GM23248 (cell line): ENCODE measurements around the gene PRKCA. TPM values are rescaled to one million over a fixed set of nuclear protein-coding genes. Genes with fewer than 3 reads are reported as not detected.

Experiments
- DNase-seq: peaks from one replicate; pipeline ENCODE4 v3.0.0-alpha.2; 2015
- H2AFZ ChIP-seq: fragments of 200-600 bp; sonication (generic); 2 replicates; pipeline ENCODE4 v1.6.1; 2016; ENCODE audit warnings: antibody characterized with exemption
- H3F3A ChIP-seq: fragments of 200-600 bp; sonication (generic); 2 replicates; pipeline ENCODE4 v1.6.1; 2016; ENCODE audit warnings: mild to moderate bottlenecking, antibody characterized with exemption, mixed run types; ENCODE audit not compliant: insufficient read depth
- H3K27ac ChIP-seq: fragments of 200-600 bp; sonication (generic); 2 replicates; pipeline ENCODE4 v1.5.1; 2016; ENCODE audit warnings: mild to moderate bottlenecking
- H3K27me3 ChIP-seq: fragments of 200-600 bp; sonication (generic); replicated peaks from 2 replicates; pipeline ENCODE4 v1.6.1; 2016; ENCODE audit warnings: mild to moderate bottlenecking; ENCODE audit not compliant: insufficient read depth
- H3K36me3 ChIP-seq: fragments of 200-600 bp; sonication (generic); 2 replicates; pipeline ENCODE4 v1.6.1; 2016; ENCODE audit warnings: low read depth, mild to moderate bottlenecking
- H3K4me1 ChIP-seq: fragments of 200-600 bp; sonication (generic); 2 replicates; pipeline ENCODE4 v1.6.1; 2016; ENCODE audit warnings: mild to moderate bottlenecking; ENCODE audit not compliant: insufficient read depth
- H3K4me2 ChIP-seq: fragments of 200-600 bp; sonication (generic); one replicate; pipeline ENCODE4 v1.6.1; 2016; ENCODE audit warnings: mild to moderate bottlenecking; ENCODE audit not compliant: unreplicated experiment
- H3K4me3 ChIP-seq: fragments of 200-600 bp; sonication (generic); 2 replicates; pipeline ENCODE4 v1.5.1; 2016; ENCODE audit warnings: mild to moderate bottlenecking
- H3K79me2 ChIP-seq: fragments of 200-600 bp; sonication (generic); 2 replicates; pipeline ENCODE4 v1.6.1; 2016; ENCODE audit warnings: mild to moderate bottlenecking; ENCODE audit not compliant: insufficient read depth
- H3K9ac ChIP-seq: fragments of 200-600 bp; sonication (generic); 2 replicates; pipeline ENCODE4 v1.6.1; 2016; ENCODE audit warnings: mild to moderate bottlenecking
- H3K9me2 ChIP-seq: fragments of 200-600 bp; sonication (generic); 2 replicates; pipeline ENCODE4 v1.6.1; 2016; ENCODE audit warnings: mixed run types, mild to moderate bottlenecking, moderate library complexity; ENCODE audit not compliant: insufficient read depth
- H3K9me3 ChIP-seq: fragments of 200-600 bp; sonication (generic); one replicate; pipeline ENCODE4 v1.6.1; 2017; ENCODE audit warnings: low read depth
- H4K20me1 ChIP-seq: fragments of 200-600 bp; sonication (generic); 2 replicates; pipeline ENCODE4 v1.6.0; 2016; ENCODE audit not compliant: insufficient read depth
- EZH2 ChIP-seq: fragments of 200-600 bp; sonication (generic); IDR thresholded peaks from 2 replicates; pipeline ENCODE4 v1.6.1; 2018; ENCODE audit warnings: antibody characterized with exemption, mild to moderate bottlenecking; ENCODE audit not compliant: insufficient read depth, poor library complexity, severe bottlenecking
- EZH2phosphoT487 ChIP-seq: fragments of 200-600 bp; sonication (generic); IDR thresholded peaks from 2 replicates; pipeline ENCODE4 v1.6.1; 2018; ENCODE audit warnings: antibody characterized with exemption, moderate library complexity, mild to moderate bottlenecking, low read depth; ENCODE audit not compliant: insufficient read depth
- WGBS, 2 experiments: methylation state at CpG; one replicate each; pipeline ENCODE4 v1.1.6; 2015 to 2017; ENCODE audit warnings: low lambda C conversion rate in 2 of 2, low coverage in 1 of 2; ENCODE audit errors: missing lambda C conversion rate in 2 of 2; 5-methylcytosine and 5-hydroxymethylcytosine counted together
- in situ Hi-C: fragments of 300-500 bp; cut with MboI; formaldehyde crosslinking; loops from 2 replicates; pipeline ENCODE4 v1.15.0; 2020
- polyA plus RNA-seq: library from polyadenylated mRNA; unstranded; fragments of >200 nt; fragmentation: Nextera tagmentation; extraction: Ambion mirVana; gene quantifications from 2 replicates; pipeline ENCODE4 v1.2.1, GENCODE V29; 2016
- total RNA-seq: library from RNA; depleted of rRNA; stranded (reverse); fragments of >200 nt; shearing (Covaris generic); gene quantifications from 2 replicates; pipeline ENCODE4 v1.2.3, GENCODE V29; 2014

PRKCA gene
- total and polyA plus RNA-seq, 2 experiments from 2014 or later, result 17.3 to 28.5 TPM

DNA sequence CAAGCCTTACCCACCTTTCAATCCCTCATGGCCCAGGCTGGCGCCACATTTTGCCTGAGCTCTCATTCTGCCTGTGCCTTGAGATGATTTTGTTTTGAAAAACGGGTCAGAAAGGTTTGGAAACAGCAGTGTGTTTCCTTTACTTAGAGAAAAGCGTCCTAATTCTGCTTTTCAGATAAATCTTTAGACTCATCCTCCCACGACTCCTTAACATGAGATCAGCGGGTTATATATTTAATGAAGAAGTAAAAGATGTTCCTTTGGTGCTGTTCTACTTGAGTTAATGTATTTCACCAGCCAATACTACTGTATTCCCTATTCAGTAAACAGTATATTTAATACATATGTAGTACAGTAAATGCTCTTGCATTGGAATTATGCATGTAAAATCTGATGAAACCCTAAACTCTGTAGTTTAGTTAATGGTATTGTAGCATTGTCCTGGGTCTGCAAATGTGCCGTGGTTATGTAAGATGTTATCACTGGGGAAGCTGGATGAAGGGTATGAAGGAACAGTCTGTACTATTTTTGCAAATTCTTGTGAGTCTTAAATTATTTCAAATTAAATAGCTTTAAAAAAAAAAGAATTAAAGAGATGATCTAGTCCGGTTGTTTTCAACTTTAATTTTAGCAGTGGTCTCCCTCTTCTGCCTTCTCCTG is 333.1 kb downstream of the PRKCA start:
- H3K27ac ChIP-seq, result no peak overlapping the region
- TF ChIP-seq EZH2phosphoT487 (no peak), EZH2 (no peak)
- no peaks in the 10 kb centered on the region for H3K27me3 ChIP-seq
- H3K9ac ChIP-seq, result no peak overlapping the region
- peaks cover 24% of the 10 kb centered on the region; the same call in 1 of the 2 replicates for H3F3A ChIP-seq
- no peaks in the 10 kb centered on the region for H3K36me3 ChIP-seq
- no peaks in the 10 kb centered on the region for H3K9me3 ChIP-seq
- DNase-seq, result no peak
- no peaks in the 10 kb centered on the region for H3K9me2 ChIP-seq
- 88 to 91% methylated on average over 7 of the region's 7 CpGs for WGBS, 2 experiments
- in situ Hi-C loops, result loop anchor here (10.0 kb wide), 1 partner anchor 61 kb away; no protein-coding TSS in a partner anchor
- no peak overlapping the region for H3K4me3 ChIP-seq
- H3K4me2 ChIP-seq, result no peak overlapping the region
- peaks cover 26% of the 10 kb centered on the region for H3K4me1 ChIP-seq
- H4K20me1 ChIP-seq, result peaks cover 13% of the 10 kb centered on the region; the same call in 1 of the 2 replicates
- peaks cover 12% of the 10 kb centered on the region; the same call in 1 of the 2 replicates for H3K79me2 ChIP-seq
- no peak overlapping the region for H2AFZ ChIP-seq

DNA sequence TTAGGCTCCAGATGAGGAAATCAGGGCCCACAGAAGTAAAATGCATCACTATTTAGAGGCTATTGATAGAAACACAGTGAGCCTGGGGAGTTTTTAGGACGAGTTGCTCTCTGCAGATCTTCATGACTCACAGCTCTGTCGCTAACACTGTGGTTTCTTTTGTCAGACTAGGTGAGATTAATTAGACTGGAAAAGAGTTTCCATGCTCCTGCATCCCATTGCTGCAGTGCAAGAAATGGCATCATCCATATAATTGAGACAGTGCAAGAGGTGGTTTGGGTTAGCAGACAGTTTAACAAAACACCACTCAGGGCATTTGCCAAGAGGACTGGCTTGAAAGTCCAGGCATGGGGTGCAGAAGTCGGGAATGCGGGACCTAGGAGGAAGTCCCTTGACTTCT is 333.7 kb downstream of the PRKCA start:
- H3K79me2 ChIP-seq, result peaks cover 6% of the 10 kb centered on the region; the same call in 1 of the 2 replicates
- H4K20me1 ChIP-seq, result peaks cover 13% of the 10 kb centered on the region; the same call in 1 of the 2 replicates

DNA sequence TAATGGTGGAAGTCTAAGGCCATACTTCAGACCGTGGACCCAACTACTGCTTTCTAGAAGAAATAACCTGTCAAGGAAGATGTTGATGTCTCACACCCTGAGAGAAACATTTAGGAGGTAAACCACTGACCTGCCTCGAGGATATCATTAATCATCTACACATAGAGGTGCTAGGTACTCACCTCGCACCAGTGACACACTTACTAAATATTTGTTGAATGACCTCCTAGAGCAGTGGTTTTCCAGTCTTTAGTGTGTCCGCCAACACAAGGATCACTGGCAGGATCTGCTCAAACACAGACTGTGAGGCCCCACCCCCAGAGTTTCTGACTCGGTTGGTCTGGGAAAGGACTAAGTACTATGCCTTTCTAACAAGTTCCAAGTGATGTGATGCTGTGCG is 335.1 kb downstream of the PRKCA start:
- Histone ChIP-seq H4K20me1 (peaks cover 13% of the 10 kb centered on the region; the same call in 1 of the 2 replicates), H3K36me3 (no peaks in the 10 kb centered on the region; the same call in 1 of the 2 replicates), H3K27ac (no peak overlapping the region), H3K9ac (no peak overlapping the region), H3K27me3 (no peaks in the 10 kb centered on the region), H3K79me2 (no peaks in the 10 kb centered on the region; the same call in 1 of the 2 replicates), H3K4me2 (no peak overlapping the region), H2AFZ (no peak overlapping the region), H3K4me3 (no peak overlapping the region), H3K9me2 (no peaks in the 10 kb centered on the region), H3F3A (peaks cover 24% of the 10 kb centered on the region; the same call in 1 of the 2 replicates), H3K4me1 (peaks cover 26% of the 10 kb centered on the region), H3K9me3 (no peaks in the 10 kb centered on the region)
- TF ChIP-seq EZH2phosphoT487 (no peak), EZH2 (no peak)
- no peak for DNase-seq
- WGBS, 2 experiments, result 90 to 92% methylated on average over 6 of the region's 6 CpGs
- in situ Hi-C loops, result loop anchor here (10.0 kb wide), 1 partner anchor 63 kb away; no protein-coding TSS in a partner anchor

More for the DNA sequence above, 333.7 kb downstream of the PRKCA start:
- no peak overlapping the region for H3K4me3 ChIP-seq
- no peak overlapping the region for H3K27ac ChIP-seq
- TF ChIP-seq EZH2 (no peak), EZH2phosphoT487 (no peak)
- in situ Hi-C loops, result loop anchor here (10.0 kb wide), 1 partner anchor 61 kb away; no protein-coding TSS in a partner anchor
- H2AFZ ChIP-seq, result no peak overlapping the region
- no peaks in the 10 kb centered on the region for H3K9me3 ChIP-seq
- no peak overlapping the region for H3K9ac ChIP-seq
- H3K9me2 ChIP-seq, result no peaks in the 10 kb centered on the region
- peaks cover 26% of the 10 kb centered on the region for H3K4me1 ChIP-seq
- no peaks in the 10 kb centered on the region for H3K36me3 ChIP-seq
- H3F3A ChIP-seq, result peaks cover 24% of the 10 kb centered on the region; the same call in 1 of the 2 replicates
- no peak overlapping the region for H3K4me2 ChIP-seq
- peak; percentile 71 for DNase-seq
- H3K27me3 ChIP-seq, result no peaks in the 10 kb centered on the region
- WGBS, 2 experiments, result 54 to 58% methylated on average over 4 of the region's 4 CpGs

DNA sequence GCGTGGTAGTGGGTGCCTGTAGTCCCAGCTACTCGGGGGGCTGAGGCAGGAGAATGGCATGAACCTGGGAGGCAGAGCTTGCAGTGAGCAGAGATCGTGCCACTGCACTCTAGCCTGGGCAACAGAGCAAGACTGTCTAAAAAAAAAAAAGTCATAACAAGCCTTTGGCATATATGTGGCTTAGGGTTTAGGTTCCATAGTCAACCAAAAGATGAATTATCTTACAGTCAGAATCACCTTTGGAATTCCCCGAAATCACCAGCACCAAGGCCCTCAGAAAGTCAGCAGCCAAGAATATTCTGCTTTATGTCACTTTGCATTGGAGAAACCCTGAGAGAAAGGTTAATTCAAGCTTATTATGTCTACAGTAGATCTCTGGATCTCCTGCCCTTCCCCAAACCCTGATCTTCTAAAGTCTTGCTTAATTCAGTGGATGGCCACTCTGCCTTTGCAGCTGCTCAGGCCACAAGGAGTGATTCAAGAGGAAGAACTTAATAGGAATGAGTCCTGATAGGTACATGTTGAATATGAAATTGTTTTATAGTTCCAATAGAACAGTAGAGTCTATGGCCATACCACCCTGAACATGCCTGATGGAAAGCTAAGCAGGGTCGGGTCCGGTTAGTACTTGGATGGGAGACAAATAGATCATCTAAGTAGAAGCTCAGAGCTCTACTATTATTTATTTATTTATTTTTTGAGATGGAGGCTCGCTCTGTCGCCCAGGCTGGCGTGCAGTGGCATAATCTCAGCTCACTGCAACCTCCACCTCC is 336.5 kb downstream of the PRKCA start:
- WGBS, 2 experiments, result 94 to 95% methylated on average over 9 of the region's 9 CpGs
- in situ Hi-C loops, result loop anchor here (10.0 kb wide), 1 partner anchor 64 kb away; no protein-coding TSS in a partner anchor

More for the DNA sequence above, 336.5 kb downstream of the PRKCA start:
- peaks cover 7% of the 10 kb centered on the region; the same call in 1 of the 2 replicates for H3K36me3 ChIP-seq
- TF ChIP-seq EZH2, result no peak
- TF ChIP-seq EZH2phosphoT487, result no peak
- H2AFZ ChIP-seq, result no peak overlapping the region
- no peak overlapping the region for H3K9ac ChIP-seq
- H3K79me2 ChIP-seq, result peaks cover 2% of the 10 kb centered on the region; the same call in 1 of the 2 replicates
- H3K4me3 ChIP-seq, result no peak overlapping the region
- peaks cover 17% of the 10 kb centered on the region; the same call in 1 of the 2 replicates for H3F3A ChIP-seq
- no peaks in the 10 kb centered on the region for H3K9me2 ChIP-seq
- H4K20me1 ChIP-seq, result 0 out of 2 replicates have a peak, but pooled peaks cover 7% of the 10 kb centered on the region
- no peaks in the 10 kb centered on the region for H3K27me3 ChIP-seq
- no peak overlapping the region for H3K4me2 ChIP-seq
- no peak for DNase-seq
- H3K27ac ChIP-seq, result no peak overlapping the region
- H3K9me3 ChIP-seq, result no peaks in the 10 kb centered on the region
- H3K4me1 ChIP-seq, result peaks cover 13% of the 10 kb centered on the region; the same call in 1 of the 2 replicates
